ENCODE data around the gene TMEM59.
"Not testable (repeated sequence)": the region's sequence is repeated elsewhere in the genome, so short reads cannot be mapped to it uniquely, and the experiment has no call there.

The TMEM59 gene

DNA sequence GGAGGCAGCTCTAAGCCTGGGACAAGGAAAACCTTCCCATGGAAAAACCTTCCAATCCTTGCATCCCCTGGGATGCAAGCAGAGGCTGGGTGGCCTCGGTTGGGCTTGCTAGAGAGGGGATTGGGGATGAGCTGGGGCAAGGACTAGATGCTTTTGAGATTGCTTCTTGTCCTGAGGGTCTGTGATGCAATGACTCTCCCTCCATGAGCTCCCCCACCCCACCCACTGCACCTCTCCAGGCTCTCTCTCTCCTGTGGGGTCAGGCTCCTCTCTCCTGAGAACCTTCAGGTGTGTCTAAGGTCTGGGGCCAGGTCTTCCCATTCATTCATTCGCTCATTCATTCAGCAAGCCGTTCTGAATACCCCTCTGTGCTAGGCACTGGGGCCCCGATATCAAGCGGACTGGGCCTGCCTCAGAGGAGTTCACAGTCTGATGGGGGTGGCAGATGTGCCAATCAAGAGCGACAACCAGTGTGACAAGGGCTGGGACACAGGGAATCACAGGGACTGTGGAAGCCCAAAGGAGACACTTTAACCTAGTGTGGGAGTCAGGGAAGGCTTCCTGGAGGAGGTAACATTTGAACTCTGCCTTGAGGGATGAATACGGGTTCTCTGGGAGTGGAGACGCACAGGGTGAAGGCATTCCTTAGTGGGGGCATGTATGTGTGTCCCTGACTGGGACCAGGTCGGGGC lies 41.5 kb downstream of the TMEM59 start:
- no peak for DNase-seq

DNA sequence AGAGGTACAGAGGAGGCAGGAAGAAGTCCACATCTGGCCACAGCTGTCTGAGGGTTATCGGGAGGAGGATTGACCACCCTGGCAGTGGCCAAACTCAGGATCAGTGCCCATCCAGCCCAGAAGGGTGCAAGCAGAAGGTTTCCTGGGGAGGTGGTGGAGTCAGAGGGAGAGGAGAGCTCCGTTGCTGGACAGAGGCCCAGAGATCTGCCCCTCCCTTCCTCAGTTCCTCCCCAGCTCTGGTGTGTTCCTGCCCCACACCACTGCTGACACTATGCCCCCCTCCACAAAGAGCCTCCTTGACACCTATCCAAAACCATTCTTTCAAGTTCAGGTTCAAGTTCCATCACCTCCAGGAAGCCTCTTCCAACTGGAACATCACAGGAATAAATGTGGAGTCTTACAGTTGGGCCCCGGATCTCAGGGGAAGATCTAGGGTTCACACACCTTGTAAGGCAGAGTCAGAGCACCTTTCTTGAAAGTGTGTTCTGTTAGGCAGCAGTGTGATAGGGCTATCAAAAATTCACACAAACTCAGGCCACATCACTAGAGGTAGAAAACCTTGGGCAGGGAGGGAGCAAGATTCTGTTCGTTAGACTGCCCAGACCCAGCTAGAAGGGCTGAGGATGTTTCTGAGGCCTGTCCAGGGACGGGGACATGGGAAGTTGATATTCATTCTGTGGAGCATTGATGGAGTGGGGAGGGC lies 42.4 kb downstream of the TMEM59 start:
- no peak for DNase-seq

DNA sequence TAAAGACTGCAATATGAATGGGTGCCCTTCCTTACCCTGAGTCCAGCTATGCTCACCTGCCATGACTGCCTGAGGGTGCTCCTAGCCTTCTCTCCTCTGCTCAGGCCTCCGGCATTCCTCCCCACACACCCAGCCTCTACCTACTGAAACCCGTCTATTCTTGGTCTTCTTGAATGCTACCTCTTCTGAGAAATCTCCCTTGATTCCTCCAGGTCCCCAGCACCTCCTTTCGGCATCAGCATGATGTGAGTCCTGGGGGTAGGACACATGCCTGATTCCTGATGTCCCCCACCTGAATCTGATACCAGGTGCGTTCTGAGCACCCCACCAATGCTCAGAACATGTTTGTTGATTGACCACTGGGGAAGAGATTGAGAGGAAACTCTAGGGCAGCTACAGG lies 43.6 kb downstream of the TMEM59 start:
- DNase-seq, result no peak

DNA sequence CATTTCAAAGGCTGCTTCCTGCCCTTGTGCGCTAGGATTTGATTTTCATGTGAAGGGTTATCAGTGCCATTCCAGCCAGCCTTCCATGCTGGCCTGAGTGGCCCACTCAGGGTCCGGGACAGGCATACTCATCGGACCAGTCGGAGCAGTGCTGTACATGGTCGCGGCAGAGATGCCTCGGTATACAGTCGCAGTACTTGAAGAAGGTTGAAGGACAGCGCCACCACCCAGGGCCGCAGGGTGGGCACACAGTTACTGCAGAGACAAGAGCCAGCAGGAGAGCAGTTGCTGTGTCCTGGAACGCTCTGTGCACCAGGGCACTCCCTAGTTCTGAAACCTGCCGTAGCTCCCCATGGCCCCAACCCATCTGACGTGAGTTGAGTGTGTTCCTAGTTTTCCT lies 44.1 kb downstream of the TMEM59 start:
- no peak for DNase-seq

DNA sequence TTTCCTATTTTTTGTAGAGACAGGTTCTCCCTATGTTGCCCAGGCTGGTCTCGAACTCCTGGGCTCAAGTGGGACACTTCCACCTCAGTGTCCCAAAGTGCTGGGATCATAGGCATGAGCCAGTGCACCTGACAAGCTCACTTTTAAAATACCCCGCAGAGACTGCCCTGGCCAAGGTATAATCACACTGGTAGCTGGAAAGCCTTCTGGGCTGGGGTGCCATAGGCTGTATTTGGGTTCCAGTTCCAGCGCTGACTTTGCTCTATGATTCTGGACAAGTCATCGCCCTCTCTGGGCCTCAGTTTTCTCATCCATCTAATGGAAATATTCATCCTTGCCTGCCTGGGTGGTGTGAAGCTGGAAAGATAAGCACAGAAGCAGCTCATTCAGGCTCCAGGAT lies 45.4 kb downstream of the TMEM59 start:
- no peak for DNase-seq

DNA sequence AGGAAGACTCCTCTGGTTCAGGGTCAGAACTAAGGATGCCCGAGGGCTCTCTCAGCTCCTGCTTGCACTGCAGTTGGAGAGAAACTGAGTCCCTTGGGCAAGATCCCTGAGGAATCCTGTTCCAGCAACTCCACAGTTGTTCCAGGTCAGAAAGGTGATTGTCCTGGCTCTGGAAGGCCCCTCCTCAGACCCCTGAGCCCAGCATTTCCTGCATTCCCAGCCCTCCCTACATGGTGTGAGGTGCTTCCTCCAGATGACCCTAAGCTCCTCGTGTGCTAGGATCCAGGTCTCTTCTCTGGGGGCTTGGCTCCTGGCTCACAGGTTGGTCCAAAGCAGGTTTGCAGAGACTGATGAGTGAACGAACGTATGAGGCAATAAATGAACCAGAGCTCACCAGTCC lies 46.5 kb downstream of the TMEM59 start:
- no peak for DNase-seq

DNA sequence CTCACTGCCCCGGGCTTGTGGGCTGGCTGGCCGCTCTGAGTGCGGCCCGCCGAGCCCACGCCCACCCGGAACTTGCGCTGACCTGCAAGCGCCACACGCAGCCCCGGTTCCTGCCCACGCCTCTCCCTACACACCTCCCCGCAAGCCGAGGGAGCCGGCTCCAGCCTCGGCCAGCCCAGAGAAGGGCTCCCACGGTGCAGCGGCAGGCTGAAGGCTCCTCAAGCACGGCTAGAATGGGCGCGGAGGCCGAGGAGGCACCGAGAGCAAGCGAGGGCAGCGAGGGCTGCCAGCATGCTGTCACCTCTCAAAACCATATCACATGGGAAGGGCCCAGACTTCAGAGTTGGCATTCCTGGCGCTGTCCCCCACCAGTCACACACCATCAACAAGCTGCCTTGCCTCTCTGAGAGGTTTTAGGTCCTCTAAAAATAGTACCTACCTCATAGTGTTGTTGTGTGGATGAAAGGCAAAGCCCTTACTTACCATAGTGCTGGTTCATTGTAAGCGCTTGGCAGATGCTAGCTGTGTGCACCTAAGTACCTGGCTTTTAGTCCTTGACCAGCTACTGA lies 48.4 kb downstream of the TMEM59 start:
- DNase-seq, result no peak

DNA sequence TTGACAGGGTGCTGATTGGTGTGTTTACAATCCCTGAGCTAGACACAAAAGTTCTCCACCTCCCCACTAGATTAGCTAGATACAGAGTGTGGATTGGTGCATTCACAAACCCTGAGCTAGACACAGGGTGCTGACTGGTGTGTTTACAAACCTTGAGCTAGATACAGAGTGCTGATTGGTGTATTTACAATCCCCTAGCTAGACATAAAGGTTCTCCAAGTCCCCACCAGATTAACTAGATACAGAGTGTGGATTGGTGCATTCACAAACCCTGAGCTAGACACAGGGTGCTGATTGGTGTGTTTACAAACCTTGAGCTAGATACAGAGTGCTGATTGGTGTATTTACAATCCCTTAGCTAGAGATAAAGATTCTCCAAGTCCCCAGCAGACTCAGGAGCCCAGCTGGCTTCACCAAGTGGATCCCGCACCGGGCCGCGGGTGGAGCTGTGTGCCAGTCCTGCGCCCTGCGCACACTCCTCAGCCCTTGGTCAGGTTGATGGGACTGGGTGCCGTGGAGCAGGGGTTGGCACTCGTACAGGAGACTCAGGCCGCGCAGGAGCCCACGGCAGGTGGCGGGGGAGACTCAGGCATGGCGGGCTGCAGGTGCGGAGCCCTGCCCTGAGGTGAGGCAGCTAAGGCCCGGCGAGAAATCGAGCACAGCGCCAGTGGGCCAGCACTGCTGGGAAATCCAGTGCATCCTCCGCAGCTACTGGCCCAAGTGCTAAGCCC lies 49.1 kb downstream of the TMEM59 start:
- not testable (repeated sequence) for DNase-seq

DNA sequence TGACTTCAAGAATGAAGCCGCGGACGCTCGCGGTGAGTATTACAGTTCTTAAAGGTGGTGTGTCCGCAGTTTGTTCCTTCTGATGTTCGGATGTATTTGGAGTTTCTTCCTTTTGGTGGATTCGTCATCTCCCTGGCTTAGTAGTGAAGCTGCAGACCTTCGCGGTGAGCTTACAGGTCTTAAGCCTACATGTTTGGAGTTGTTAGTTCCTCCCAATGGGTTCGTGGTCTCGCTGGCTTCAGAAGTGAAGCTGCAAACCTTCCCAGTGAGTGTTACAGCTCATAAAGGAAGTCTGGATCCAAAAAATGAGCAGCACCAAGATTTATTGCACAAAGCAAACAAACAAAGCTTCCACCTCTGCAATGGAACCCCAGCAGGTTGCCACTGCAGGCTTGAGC lies 49.8 kb downstream of the TMEM59 start:
- no peak for DNase-seq

DNA sequence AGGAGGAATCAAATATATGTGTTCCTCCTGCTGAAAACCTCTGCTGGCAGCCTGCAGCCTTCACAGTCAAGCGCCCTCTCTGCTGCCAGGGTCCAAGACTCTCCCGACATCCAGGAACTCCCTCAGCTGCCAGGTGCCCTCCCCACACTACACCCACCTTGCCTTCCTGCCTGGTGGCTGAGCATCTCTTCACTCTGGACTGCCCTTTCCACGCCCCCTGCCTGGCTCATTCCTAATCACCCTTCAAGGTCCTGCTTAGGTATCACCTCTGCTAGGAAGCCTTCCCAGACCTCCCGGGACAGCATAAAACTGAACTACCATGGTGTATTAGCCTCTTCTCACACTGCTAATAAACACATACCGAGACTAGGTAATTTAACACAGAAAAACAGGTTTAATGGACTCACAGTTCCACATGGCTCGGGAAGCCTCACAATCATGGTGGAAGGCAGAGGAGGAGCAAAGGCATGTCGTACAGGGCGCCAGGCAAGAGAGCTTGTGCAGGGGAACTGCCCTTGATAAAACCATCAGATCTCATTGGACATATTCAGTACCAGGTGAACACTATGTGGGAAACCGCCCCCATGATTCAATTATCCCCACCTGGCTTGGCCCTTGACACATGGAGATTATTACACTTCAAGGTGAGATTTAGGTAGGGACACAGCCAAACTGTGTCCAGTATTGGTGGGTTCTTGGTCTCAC lies 50.3 kb downstream of the TMEM59 start:
- DNase-seq, result no peak

DNA sequence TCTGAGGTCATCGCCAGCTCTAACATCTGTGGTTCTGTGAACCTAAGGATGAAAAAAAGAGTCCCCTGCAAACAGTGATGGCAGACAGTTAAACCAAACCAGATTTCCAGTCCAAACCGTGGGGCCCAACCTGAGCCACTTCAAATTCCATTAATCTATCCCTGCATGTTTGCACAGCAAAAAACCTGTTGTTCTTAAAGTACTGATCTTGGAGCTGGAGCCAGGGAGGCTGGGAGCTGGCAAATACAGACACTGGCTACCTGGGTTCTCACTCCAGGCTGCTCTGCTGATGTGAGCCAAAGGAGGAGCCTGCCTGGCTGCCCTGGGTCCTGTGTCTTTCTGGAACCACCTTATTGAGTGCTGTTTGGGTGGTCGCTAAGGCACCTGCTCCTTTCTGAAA lies 51.4 kb downstream of the TMEM59 start:
- no peak for DNase-seq

DNA sequence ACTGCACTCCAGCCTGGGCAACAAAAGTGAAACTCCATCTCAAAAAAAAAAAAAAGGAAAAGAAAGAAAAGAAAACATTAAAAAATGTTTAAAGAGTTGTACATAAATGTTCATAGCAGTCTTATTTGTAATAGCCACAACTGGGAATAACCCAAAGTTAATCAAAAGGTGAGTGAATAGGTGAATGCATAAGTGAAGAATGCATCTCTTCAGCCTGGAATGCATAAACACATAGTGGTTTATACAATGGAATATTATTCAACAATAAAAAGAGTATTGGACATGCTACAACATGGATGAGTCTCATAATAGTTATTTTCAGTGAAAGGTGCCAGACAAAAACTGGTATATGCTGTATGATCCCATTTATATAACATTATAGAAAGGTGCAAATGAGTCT lies 53.1 kb downstream of the TMEM59 start:
- DNase-seq, result no peak

DNA sequence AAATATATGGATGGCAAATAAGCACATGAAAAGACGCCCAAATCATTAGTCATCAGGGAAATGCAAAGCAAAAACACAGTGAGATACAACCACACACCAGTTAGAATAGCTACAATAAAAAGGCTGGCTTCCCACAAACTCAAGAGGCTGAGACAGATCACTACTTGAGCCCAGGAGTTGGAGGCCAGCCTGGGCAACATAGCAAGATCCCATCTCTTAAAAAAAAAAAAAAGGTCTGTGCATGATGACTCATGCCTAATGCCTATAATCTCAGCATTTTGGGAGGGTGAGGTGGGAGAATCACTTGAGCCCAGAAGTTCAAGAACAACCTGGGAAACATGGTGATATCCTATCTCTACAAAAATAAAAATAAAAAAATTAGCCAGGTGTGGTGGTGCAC lies 54.8 kb downstream of the TMEM59 start:
- DNase-seq, result no peak

DNA sequence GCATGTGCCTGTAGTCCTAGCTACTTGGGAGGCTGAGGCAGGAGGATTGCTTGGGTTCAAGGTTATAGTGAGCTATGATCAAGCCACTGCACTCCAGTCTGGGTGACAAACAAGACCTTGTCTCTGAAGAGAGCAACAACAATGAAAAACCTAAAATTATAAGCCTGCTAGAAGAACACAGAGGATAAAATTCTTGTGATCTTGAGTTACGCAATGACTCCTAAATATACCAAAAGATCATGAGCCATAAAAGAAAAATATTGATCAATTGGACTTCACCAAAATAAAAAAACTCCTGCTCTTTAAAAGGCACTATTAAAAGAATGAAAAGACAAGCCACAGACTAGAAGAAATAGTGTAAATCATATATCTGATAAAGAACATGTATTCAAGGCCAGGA lies 57.3 kb downstream of the TMEM59 start:
- no peak for DNase-seq

DNA sequence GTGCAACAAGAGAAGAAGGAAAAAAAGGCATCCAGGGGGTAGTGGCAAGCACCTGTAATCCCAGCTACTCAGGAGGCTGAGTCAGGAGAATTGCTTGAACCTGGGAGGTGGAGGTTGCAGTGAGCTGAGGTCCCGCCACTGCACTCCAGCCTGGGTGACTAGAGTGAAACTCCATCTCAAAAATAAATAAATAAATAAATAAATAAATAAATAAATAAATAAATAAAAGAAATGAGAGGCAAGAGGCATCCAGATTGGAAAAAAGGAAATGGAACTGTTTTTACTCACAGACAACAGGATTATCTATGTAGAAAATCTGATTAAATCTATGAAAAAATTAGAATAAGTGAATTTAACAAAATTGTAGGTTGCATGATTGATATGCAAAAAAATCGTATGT lies 58.5 kb downstream of the TMEM59 start:
- not testable (repeated sequence) for DNase-seq

DNA sequence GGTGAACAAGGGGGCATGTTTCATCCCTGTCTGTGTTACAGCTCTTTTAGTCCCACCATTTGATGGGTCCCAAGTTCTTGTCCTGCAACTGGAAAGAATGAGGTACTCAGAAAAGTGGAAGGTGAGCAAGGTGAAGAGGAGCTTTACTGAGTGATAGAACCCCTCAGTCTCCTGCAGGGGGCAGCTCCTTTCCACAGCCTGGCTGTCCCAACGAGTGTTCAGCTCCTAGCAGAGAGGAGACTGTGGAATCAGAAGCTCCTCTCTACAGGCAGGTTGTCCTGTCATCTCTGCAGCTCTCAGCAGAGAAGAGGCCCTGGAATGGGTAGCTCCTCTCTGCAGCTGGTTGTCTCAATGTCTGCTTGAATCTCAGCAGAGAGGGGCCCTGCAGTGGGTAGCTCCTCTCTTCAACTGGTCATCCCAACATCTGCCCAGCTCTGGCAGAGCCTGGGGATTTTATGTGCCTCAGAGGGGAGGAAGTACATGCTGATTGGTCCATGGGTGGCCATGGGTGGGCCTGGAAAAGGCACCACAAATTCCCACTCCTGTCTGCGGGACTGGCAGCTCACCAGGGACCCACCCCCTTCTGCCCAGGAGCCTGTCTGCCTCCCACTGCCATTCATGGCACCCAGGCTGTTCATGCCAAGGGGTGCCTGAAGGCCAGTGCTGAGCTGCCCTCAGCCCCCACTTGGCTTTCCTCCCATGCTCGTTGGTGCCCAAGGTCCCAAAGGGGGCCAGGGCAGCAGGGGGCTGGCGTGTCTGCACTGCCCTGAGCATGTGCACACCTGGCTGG lies 60.7 kb downstream of the TMEM59 start:
- DNase-seq, result no peak

DNA sequence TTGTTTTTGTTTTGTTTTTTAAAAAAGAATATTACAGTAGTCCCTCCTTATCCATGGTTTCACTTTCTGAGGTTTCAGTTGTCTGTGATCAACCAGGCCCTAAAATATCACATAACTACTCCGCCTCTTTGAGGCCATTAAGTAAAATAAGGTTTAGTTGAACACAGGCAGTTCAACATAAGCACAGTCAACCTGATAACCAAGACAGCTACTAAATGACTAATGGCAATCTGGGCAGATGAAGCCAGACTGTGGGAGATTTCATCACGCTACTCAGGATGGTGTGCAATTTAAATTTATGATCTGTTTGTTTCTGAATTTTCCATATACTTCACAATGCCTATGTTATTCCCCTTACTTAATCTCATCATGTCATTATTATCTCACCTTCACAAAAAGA lies 65.1 kb downstream of the TMEM59 start:
- DNase-seq, result no peak

DNA sequence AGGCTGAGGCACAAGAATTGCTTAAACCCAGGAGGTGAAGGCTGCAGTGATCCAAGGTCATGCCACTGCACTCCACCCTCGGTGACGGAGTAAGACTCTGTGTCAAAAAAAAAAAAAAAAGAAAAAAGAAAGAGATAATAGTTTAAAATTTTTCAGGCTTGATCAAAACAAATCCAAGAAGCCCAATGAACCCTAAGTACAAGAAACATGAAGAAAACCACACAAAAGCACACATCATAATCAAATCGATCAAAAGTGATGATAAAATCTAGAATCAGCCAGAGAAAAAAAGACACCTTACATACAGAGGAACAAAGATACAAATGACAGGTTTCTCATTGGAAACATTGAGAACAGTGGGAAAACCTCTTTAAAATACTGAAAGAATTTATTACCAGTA lies 66.5 kb downstream of the TMEM59 start:
- DNase-seq, result no peak

DNA sequence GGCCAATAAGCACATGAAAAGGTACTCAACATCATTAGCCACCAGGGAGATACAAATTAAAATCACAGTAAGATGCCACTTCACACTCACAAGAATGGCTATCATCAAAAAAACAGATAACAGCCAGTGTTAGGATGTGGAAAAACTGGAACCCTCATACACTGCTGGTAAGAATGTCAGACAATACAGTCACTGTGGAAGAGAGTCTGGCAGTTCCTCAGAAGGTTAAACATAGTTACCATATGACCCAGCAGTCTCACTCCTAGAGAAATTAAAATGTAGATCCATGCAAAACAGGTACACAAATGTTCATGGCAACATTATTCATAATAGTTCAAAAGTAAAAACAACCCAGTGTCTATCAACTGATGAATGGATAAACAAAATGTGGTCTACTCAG lies 68.3 kb downstream of the TMEM59 start:
- no peak for DNase-seq

DNA sequence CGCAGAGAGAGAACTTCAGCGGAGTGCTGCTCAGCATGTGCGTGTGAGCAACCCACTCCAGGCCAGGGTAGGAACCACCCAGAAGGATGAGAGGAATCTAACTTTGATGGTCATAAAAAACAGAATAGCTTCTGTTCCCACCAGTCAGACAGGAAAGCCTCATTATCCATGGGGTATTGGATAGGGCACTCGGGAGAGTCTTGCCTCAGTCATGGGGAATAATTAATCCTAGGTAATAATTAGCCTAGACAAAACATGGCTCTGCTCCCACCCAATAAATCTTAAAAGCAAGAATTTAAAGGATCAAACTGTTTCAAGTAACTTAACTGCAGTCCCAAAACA lies 70.3 kb downstream of the TMEM59 start:
- no peak for DNase-seq

DNA sequence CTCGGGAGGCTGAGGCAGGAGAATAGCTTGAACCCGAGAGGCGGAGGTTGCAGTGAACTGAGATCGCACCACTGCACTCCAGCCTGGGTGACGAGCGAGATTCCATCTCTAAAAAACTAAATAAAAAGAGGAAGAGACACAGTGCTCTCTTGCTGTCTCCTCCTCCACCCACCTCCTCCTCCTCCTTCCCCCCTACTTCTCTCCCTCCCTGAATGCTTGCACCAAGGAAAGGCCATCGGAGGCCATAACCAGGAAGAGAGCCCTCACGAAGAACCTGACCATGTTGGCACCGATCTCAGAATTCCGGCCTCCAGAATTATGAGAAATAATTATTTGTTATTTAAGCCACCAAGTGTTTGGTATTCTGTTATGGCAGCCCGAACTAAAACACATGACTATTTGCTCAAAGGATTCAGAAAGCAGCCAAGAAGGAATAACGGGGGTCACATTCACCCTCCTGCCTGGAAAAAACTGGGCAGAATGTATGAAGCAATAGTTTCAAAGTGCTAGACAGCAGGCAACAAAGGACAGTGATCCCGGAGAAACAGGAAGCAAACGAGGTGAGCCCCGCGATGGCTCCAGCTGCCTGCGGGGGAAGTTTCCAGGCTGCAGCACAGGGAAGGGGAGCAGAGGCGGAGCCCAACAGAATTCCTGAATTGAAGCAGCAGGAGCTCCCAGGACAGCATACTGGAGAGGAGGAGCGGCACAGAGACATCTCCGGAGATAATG lies 70.8 kb downstream of the TMEM59 start:
- no peak for DNase-seq

DNA sequence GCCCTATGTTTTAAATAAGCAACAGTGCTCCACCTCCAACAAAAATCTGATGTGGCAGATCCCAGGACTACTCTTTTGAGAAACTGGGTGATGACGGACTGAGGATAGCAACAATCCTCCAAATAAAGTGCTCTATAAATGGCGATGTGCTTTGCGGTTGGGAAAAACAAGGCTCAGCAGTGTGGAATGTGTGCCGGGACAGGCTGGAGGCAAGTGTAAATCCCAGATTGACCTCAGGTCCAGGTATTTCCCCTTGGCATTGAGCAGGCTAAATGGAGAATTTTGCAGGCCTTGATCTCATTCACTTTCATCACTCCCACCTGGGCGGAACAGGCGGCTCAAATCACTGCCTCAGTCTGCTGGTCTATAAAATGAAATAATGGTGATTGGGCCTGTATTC lies 71.8 kb downstream of the TMEM59 start:
- no peak for DNase-seq

All from stimulated activated naive CD4-positive, alpha-beta T cell treated with Interleukin-2 at 50 U/mL for 16 hours (primary cell).